Hematopoietic multipotent progenitor cell treated with erythropoietin and hydrocortisone succinate and interleukin-3 and kit ligand, for 15 days (in vitro differentiated cells): ENCODE data around the gene CCDC179.

Experiments
- DNase-seq: peaks from one replicate; pipeline ENCODE4 v3.0.0-alpha.2; 2015; ENCODE audit warnings: low spot score

The CCDC179 gene

GRCh38 chr11:22807855-22808570, 52.3 kb downstream of the CCDC179 start:
- no peak for DNase-seq

GRCh38 chr11:22807391-22807790, 52.9 kb downstream of the CCDC179 start:
- no peak for DNase-seq

GRCh38 chr11:22802861-22803260, 57.4 kb downstream of the CCDC179 start:
- DNase-seq = no peak

- no peak for DNase-seq
Measured at GRCh38 chr11:22800482-22800881, 59.8 kb downstream of the CCDC179 start.

- DNase-seq = no peak
Measured at GRCh38 chr11:22798901-22799300, 61.4 kb downstream of the CCDC179 start.

GRCh38 chr11:22797047-22797446, 63.2 kb downstream of the CCDC179 start:
- no peak for DNase-seq
